WTC11 (cell line): ENCODE measurements around the gene HIF3A. TPM values are rescaled to one million over a fixed set of nuclear protein-coding genes. Genes with fewer than 3 reads are reported as not detected.
"Not testable (repeated sequence)": the region's sequence is repeated elsewhere in the genome, so short reads cannot be mapped to it uniquely, and the experiment has no call there.

Experiments used
- ATAC-seq: fragments of 200-7000 bp; cut with Tn5 transposase; 2 replicates; pipeline ENCODE4 v1.10.0; 2021; ENCODE audit warnings: mild to moderate bottlenecking, moderate library complexity
- CTCF ChIA-PET: fragments of 300-600 bp; sonication (Branson Sonifier 250); formaldehyde crosslinking; loops from one replicate; lab custom pipeline; 2021; ENCODE audit warnings: antibody characterized with exemption; lab: Charles Lee
- POLR2A ChIA-PET: fragments of 350-600 bp; sonication (Branson Sonifier 250); formaldehyde crosslinking; loops from one replicate; lab custom pipeline; 2021; ENCODE audit warnings: antibody characterized with exemption; lab: Charles Lee
- DNase-seq: peaks from one replicate; pipeline ENCODE4 v3.0.0; 2021; ENCODE audit warnings: low spot score
- H3K27ac Mint-ChIP-seq: 2 replicates; pipeline ENCODE4 v1.8.0; 2021; ENCODE audit warnings: mixed read lengths
- H3K27me3 Mint-ChIP-seq: 2 replicates; pipeline ENCODE4 v1.8.0; 2021; ENCODE audit warnings: low read depth, mild to moderate bottlenecking, moderate library complexity, mixed read lengths
- H3K36me3 Mint-ChIP-seq: 2 replicates; pipeline ENCODE4 v1.8.0; 2021; ENCODE audit warnings: mixed read lengths
- H3K4me1 Mint-ChIP-seq: 2 replicates; pipeline ENCODE4 v1.8.0; 2022; ENCODE audit warnings: mixed read lengths
- H3K4me3 Mint-ChIP-seq: 2 replicates; pipeline ENCODE4 v1.8.0; 2021; ENCODE audit warnings: mild to moderate bottlenecking, moderate library complexity, mixed read lengths
- H3K9me3 Mint-ChIP-seq: 2 replicates; pipeline ENCODE4 v1.8.0; 2021; ENCODE audit warnings: mixed read lengths
- E2F4 ChIP-seq: sonication (generic); formaldehyde crosslinking; IDR thresholded peaks from 2 replicates; pipeline ENCODE4 v1.8.1; 2022; ENCODE audit warnings: low read depth, mild to moderate bottlenecking, moderate library complexity, missing genetic modification reagents, borderline replicate concordance
- EMX1 ChIP-seq: fragments of 250-450 bp; sonication (Bioruptor Pico); IDR thresholded peaks from 2 replicates; pipeline ENCODE4 v1.8.0; 2021; ENCODE audit warnings: mild to moderate bottlenecking
- FOXJ3 ChIP-seq: sonication (generic); formaldehyde crosslinking; IDR thresholded peaks from 2 replicates; pipeline ENCODE4 v1.9.0; 2021; ENCODE audit warnings: missing genetic modification reagents, mild to moderate bottlenecking, borderline replicate concordance
- GRHL2 ChIP-seq: fragments of 250-450 bp; sonication (Bioruptor Pico); IDR thresholded peaks from 2 replicates; pipeline ENCODE4 v1.8.0; 2022; ENCODE audit warnings: mild to moderate bottlenecking, moderate library complexity; ENCODE audit not compliant: insufficient replicate concordance, severe bottlenecking
- GTF2I ChIP-seq: fragments of 250-450 bp; sonication (Bioruptor Pico); conservative IDR thresholded peaks from 2 replicates; pipeline ENCODE4 v1.4.0; 2021; ENCODE audit warnings: mild to moderate bottlenecking
- MXD4 ChIP-seq: fragments of 250-450 bp; sonication (Bioruptor Pico); IDR thresholded peaks from 2 replicates; pipeline ENCODE4 v1.8.0; 2021; ENCODE audit warnings: mild to moderate bottlenecking, moderate library complexity, borderline replicate concordance
- NR1H2 ChIP-seq: sonication (generic); formaldehyde crosslinking; IDR thresholded peaks from 2 replicates; pipeline ENCODE4 v1.9.0; 2021; ENCODE audit warnings: mild to moderate bottlenecking, moderate library complexity, missing genetic modification reagents
- SMAD4 ChIP-seq: sonication (generic); formaldehyde crosslinking; IDR thresholded peaks from 2 replicates; pipeline ENCODE4 v1.8.0; 2022; ENCODE audit warnings: mild to moderate bottlenecking, missing genetic modification reagents
- TP53 ChIP-seq: sonication (generic); formaldehyde crosslinking; IDR thresholded peaks from 2 replicates; pipeline ENCODE4 v1.8.1; 2023; ENCODE audit warnings: mild to moderate bottlenecking, missing genetic modification reagents
- ZNF263 ChIP-seq: sonication (generic); formaldehyde crosslinking; IDR thresholded peaks from 2 replicates; pipeline ENCODE4 v1.8.1; 2022; ENCODE audit warnings: low read depth, mild to moderate bottlenecking, moderate library complexity, missing genetic modification reagents
- total RNA-seq: library from RNA; stranded (reverse); gene quantifications from 3 replicates; pipeline ENCODE4 v1.2.3, GENCODE V29; 2021
- TF ChIP-seq, protein P1 (sequence below): sonication (generic); formaldehyde crosslinking; IDR thresholded peaks from 2 replicates; pipeline ENCODE4 v1.8.0; 2022; ENCODE audit warnings: missing genetic modification reagents
- TF ChIP-seq, protein P2 (sequence below): sonication (generic); formaldehyde crosslinking; IDR thresholded peaks from 2 replicates; pipeline ENCODE4 v1.8.1; 2023; ENCODE audit warnings: mild to moderate bottlenecking, missing genetic modification reagents

Gene HIF3A
- total RNA-seq, 1 experiment from 2014 or later, result 31.8 TPM

GRCh38 chr19:46320559-46320958 lies 23.7 kb downstream of the HIF3A start (continued):
- TF ChIP-seq EMX1 (CRISPR knock-in tag) (no peak), NR1H2 (CRISPR knock-in tag) (no peak), MXD4 (CRISPR knock-in tag) (no peak), FOXJ3 (no peak)

- Mint-ChIP-seq H3K36me3 (peaks cover 50% of the 10 kb centered on the region), H3K4me3 (no peak overlapping the region), H3K4me1 (no peaks in the 10 kb centered on the region), H3K27ac (no peak overlapping the region), H3K27me3 (no peaks in the 10 kb centered on the region; the same call in 1 of the 2 replicates), H3K9me3 (peaks cover 15% of the 10 kb centered on the region)
- CTCF ChIA-PET, result interaction anchor here (0.6 to 1.7 kb wide), 2 partner anchors 24 to 41 kb away, joined by 3 read pairs; no protein-coding TSS in a partner anchor
- POLR2A ChIA-PET, result no interaction called here
- ATAC-seq, result no peak
- no peak for DNase-seq
- TF ChIP-seq GTF2I (CRISPR knock-in tag), result no peak
- TF ChIP-seq, protein P1, sequence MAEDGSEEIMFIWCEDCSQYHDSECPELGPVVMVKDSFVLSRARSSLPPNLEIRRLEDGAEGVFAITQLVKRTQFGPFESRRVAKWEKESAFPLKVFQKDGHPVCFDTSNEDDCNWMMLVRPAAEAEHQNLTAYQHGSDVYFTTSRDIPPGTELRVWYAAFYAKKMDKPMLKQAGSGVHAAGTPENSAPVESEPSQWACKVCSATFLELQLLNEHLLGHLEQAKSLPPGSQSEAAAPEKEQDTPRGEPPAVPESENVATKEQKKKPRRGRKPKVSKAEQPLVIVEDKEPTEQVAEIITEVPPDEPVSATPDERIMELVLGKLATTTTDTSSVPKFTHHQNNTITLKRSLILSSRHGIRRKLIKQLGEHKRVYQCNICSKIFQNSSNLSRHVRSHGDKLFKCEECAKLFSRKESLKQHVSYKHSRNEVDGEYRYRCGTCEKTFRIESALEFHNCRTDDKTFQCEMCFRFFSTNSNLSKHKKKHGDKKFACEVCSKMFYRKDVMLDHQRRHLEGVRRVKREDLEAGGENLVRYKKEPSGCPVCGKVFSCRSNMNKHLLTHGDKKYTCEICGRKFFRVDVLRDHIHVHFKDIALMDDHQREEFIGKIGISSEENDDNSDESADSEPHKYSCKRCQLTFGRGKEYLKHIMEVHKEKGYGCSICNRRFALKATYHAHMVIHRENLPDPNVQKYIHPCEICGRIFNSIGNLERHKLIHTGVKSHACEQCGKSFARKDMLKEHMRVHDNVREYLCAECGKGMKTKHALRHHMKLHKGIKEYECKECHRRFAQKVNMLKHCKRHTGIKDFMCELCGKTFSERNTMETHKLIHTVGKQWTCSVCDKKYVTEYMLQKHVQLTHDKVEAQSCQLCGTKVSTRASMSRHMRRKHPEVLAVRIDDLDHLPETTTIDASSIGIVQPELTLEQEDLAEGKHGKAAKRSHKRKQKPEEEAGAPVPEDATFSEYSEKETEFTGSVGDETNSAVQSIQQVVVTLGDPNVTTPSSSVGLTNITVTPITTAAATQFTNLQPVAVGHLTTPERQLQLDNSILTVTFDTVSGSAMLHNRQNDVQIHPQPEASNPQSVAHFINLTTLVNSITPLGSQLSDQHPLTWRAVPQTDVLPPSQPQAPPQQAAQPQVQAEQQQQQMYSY, result no peak
- TF ChIP-seq TP53, result no peak
- TF ChIP-seq ZNF263, result no peak
- TF ChIP-seq E2F4 (CRISPR knock-in tag), result no peak
- no peak for TF ChIP-seq SMAD4 (CRISPR knock-in tag)
- no peak for TF ChIP-seq GRHL2 (CRISPR knock-in tag)
Measured at GRCh38 chr19:46321653-46322052, 24.8 kb downstream of the HIF3A start.

GRCh38 chr19:46323227-46323626 lies 26.4 kb downstream of the HIF3A start:
- H3K4me1 Mint-ChIP-seq, H3K4me3 Mint-ChIP-seq, ATAC-seq, DNase-seq, H3K27ac Mint-ChIP-seq, H3K27me3 Mint-ChIP-seq: not testable (repeated sequence)
- H3K36me3 Mint-ChIP-seq, result peaks cover 56% of the 10 kb centered on the region
- CTCF ChIA-PET, result interaction anchor here (1.7 kb wide), 1 partner anchor 43 kb away, joined by 3 read pairs; no protein-coding TSS in a partner anchor
- H3K9me3 Mint-ChIP-seq, result peaks cover 25% of the 10 kb centered on the region
- POLR2A ChIA-PET, result interaction anchor here (0.6 kb wide), 1 partner anchor 43 kb away, joined by 6 read pairs; no protein-coding TSS in a partner anchor

GRCh38 chr19:46324277-46324676 lies 27.4 kb downstream of the HIF3A start:
- peaks cover 66% of the 10 kb centered on the region for H3K36me3 Mint-ChIP-seq
- ChIA-PET POLR2A (no interaction called here), CTCF (no interaction called here)
- H3K27ac Mint-ChIP-seq, result no peak overlapping the region
- H3K4me1 Mint-ChIP-seq, result no peaks in the 10 kb centered on the region
- H3K27me3 Mint-ChIP-seq, result no peaks in the 10 kb centered on the region; the same call in 1 of the 2 replicates
- TF ChIP-seq, protein P2, sequence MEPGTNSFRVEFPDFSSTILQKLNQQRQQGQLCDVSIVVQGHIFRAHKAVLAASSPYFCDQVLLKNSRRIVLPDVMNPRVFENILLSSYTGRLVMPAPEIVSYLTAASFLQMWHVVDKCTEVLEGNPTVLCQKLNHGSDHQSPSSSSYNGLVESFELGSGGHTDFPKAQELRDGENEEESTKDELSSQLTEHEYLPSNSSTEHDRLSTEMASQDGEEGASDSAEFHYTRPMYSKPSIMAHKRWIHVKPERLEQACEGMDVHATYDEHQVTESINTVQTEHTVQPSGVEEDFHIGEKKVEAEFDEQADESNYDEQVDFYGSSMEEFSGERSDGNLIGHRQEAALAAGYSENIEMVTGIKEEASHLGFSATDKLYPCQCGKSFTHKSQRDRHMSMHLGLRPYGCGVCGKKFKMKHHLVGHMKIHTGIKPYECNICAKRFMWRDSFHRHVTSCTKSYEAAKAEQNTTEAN (CRISPR knock-in tag), result no peak
- H3K4me3 Mint-ChIP-seq, result no peak overlapping the region
- ATAC-seq (no peak), DNase-seq (no peak)
- peaks cover 32% of the 10 kb centered on the region for H3K9me3 Mint-ChIP-seq
